NCI-H2227 (cell line): ENCODE results near the gene PICALM.

Source experiments
- DNase-seq: peaks from one replicate; lab custom pipeline; 2025; ENCODE audit not compliant: unreplicated experiment; lab: John Stamatoyannopoulos, UW

PICALM gene

GRCh38 chr11:86050196-86050709 lies 18.6 kb downstream of the PICALM start:
- DNase-seq = no peak

- DNase-seq = no peak
Measured at GRCh38 chr11:86047275-86047991, 21.5 kb downstream of the PICALM start.

- no peak for DNase-seq
Measured at GRCh38 chr11:86046116-86046515, 22.8 kb downstream of the PICALM start.

- DNase-seq = no peak
Measured at GRCh38 chr11:86043765-86044503, 24.9 kb downstream of the PICALM start.

GRCh38 chr11:86041975-86042378 lies 26.9 kb downstream of the PICALM start:
- peak; percentile 81 for DNase-seq

- no peak for DNase-seq
Measured at GRCh38 chr11:86040919-86041850, 27.7 kb downstream of the PICALM start.

- DNase-seq = no peak
Measured at GRCh38 chr11:86039094-86039493, 29.8 kb downstream of the PICALM start.

GRCh38 chr11:86037743-86038142 lies 31.1 kb downstream of the PICALM start:
- DNase-seq = no peak

- DNase-seq = no peak
Measured at GRCh38 chr11:86035920-86036319, 33.0 kb downstream of the PICALM start.

GRCh38 chr11:86035164-86035563 lies 33.7 kb downstream of the PICALM start:
- no peak for DNase-seq

- no peak for DNase-seq
Measured at GRCh38 chr11:86034710-86035109, 34.2 kb downstream of the PICALM start.

GRCh38 chr11:86021377-86021776 lies 47.5 kb downstream of the PICALM start:
- DNase-seq = no peak

GRCh38 chr11:86018249-86018648 lies 50.6 kb downstream of the PICALM start:
- no peak for DNase-seq

GRCh38 chr11:86016451-86016850 lies 52.4 kb downstream of the PICALM start:
- DNase-seq = no peak

GRCh38 chr11:86015699-86016098 lies 53.2 kb downstream of the PICALM start:
- peak; percentile 0 for DNase-seq

GRCh38 chr11:86014221-86014620 lies 54.7 kb downstream of the PICALM start:
- no peak for DNase-seq

GRCh38 chr11:86013713-86014112 lies 55.2 kb downstream of the PICALM start:
- DNase-seq = no peak

- DNase-seq = no peak
Measured at GRCh38 chr11:86011175-86011574, 57.7 kb downstream of the PICALM start.

- no peak for DNase-seq
Measured at GRCh38 chr11:86003654-86004053, 65.2 kb downstream of the PICALM start.

GRCh38 chr11:86002431-86002830 lies 66.5 kb downstream of the PICALM start:
- no peak for DNase-seq

GRCh38 chr11:85991508-85991907 lies 77.4 kb downstream of the PICALM start:
- DNase-seq = no peak
